Motor neuron (in vitro differentiated cells): ENCODE results near the gene EPN3. TPM values are rescaled to one million over a fixed set of nuclear protein-coding genes. Genes with fewer than 3 reads are reported as not detected.

ENCODE experiments used
- ATAC-seq, 8 experiments: fragments of 200-7000 bp; cut with Tn5 transposase; replicated peaks in 6 of 8; 2 replicates each; pipeline ENCODE4 v1.8.0; 2021; ENCODE audit warnings: mild to moderate bottlenecking in 8 of 8, moderate library complexity in 8 of 8
- H3K27ac ChIP-seq, 2 donors: fragments of 250-450 bp; sonication (Bioruptor Pico); 2 replicates each; pipeline ENCODE4 v1.9.0; 2021; ENCODE audit warnings: antibody characterized with exemption in 2 of 2, mild to moderate bottlenecking in 2 of 2, moderate library complexity in 1 of 2
- H3K4me1 ChIP-seq, 2 donors: fragments of 250-450 bp; sonication (Bioruptor Pico); replicated peaks in 1 of 2; 2 replicates each; pipeline ENCODE4 v1.6.1; 2021; ENCODE audit warnings: antibody characterized with exemption in 2 of 2, mild to moderate bottlenecking in 2 of 2, moderate library complexity in 1 of 2
- H3K4me3 ChIP-seq, 5 donors: fragments of 250-450 bp; sonication (Bioruptor Pico); 2 replicates each; pipeline ENCODE4 v1.9.0; 2021; ENCODE audit warnings: antibody characterized with exemption in 5 of 5, mild to moderate bottlenecking in 5 of 5, moderate library complexity in 4 of 5
- WGBS, 10 experiments: fragments of 450-650 bp; shearing (Covaris generic); methylation state at CpG; one replicate each; pipeline ENCODE4 v1.0.0; 2022; 5-methylcytosine and 5-hydroxymethylcytosine counted together
- in situ Hi-C, 9 experiments: fragments of 400-800 bp; cut with MboI; loops; one replicate each; pipeline ENCODE4 v1.15.0; 2021; ENCODE audit warnings: low sequenced_read_pairs in 9 of 9, low pct_unique_long_range_greater_than_20kb in 2 of 9; ENCODE audit not compliant: unreplicated experiment in 9 of 9
- total RNA-seq, 8 experiments: library from RNA; unstranded; fragments of 300-600 nt; gene quantifications; 2 replicates each; pipeline versions ENCODE4 v1.2.3 to v1.2.4, GENCODE V29; 2022

The EPN3 gene
- total RNA-seq, 8 experiments from 2014 or later: 0.16 to 0.90 (median 0.54) TPM

DNA sequence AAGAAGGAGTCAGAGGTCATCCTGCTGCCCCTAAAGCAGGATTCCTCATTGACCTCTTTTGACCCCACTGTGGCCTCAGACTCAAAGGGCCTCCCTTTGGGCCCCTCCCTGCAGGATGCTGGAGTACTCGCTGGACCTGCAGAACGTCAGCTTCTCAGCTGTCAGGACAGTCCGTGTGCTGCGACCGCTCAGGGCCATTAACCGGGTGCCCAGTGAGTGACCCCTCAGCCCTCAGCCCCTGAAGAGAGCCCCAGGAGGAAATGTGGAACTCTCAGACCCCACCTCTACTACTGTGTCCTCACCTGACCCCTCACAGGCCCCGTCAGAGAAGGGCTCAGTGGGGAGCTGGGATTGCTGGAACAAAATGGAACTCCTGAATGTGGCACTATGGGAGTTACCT is 37.1 kb downstream of the EPN3 start:
- H3K4me3 ChIP-seq: no peak overlapping the region
- in situ Hi-C loops: loop anchor here in 1 of 9 experiments (10.0 kb wide), 1 partner anchor 55 kb away; no protein-coding TSS in a partner anchor
- H3K27ac ChIP-seq: peak overlapping the region; percentile 81 to 85
- 40% methylated on average over 1 of the region's 7 CpGs; no CpG with 5 or more reads in 9 of the 10 experiments for WGBS, 10 experiments
- peaks cover 55% of the 10 kb centered on the region in 2 donors for H3K4me1 ChIP-seq
- ATAC-seq: no peak

- Histone ChIP-seq H3K27ac (peak overlapping the region; percentile 81 to 85), H3K4me1 (peaks cover 50 to 52% of the 10 kb centered on the region in 2 donors), H3K4me3 (no peak overlapping the region)
- ATAC-seq: peak in 5 of 8 experiments; percentile 34 to 68 (median 46)
- in situ Hi-C loops: no loop called here
- WGBS, 10 experiments: 33 to 71% (median 50%) methylated on average over 2 to 4 of the region's 8 CpGs; no CpG with 5 or more reads in 7 of the 10 experiments
Observed at GRCh38 chr17:50570032-50570431, 37.5 kb downstream of the EPN3 start.

DNA sequence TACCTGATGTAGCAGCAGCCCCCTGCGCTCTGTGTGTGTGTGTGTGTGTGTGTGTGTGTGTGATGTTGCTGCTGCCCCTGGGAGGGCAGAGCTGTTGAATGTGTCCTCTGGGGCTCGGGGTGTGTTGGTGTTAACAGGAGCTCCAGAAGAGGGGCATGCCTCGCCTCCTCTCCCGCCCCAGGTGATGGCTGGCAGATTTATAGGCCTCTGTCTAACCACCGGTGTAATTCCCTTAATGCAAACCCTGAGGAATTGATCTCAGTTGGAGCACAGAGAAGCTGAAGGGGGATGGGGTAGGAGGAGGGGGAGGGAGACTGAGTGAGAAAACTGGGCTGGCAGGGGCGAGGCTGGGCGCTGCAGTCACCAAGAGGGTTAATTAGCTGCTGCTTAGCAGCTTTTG is 38.0 kb downstream of the EPN3 start:
- ATAC-seq: peak in 5 of 8 experiments; percentile 59 to 77 (median 68)
- Histone ChIP-seq H3K4me1 (peaks cover 45 to 47% of the 10 kb centered on the region in 2 donors), H3K27ac (peak overlapping the region; percentile 81 to 85), H3K4me3 (no peak overlapping the region)
- WGBS, 10 experiments: 60% methylated on average over 1 of the region's 7 CpGs; no CpG with 5 or more reads in 9 of the 10 experiments
- in situ Hi-C loops: no loop called here

GRCh38 chr17:50571681-50572080 is 39.1 kb downstream of the EPN3 start:
- in situ Hi-C loops: no loop called here
- 78 to 100% (median 86%) methylated on average over 2 to 11 of the region's 19 CpGs; no CpG with 5 or more reads in 7 of the 10 experiments for WGBS, 10 experiments
- no peak for ATAC-seq
- Histone ChIP-seq H3K4me1 (peaks cover 34 to 36% of the 10 kb centered on the region in 2 donors), H3K27ac (no peak overlapping the region), H3K4me3 (no peak overlapping the region)

- no peak for ATAC-seq
- Histone ChIP-seq H3K27ac (no peak overlapping the region), H3K4me3 (no peak overlapping the region), H3K4me1 (peaks cover 25 to 29% of the 10 kb centered on the region in 2 donors)
- in situ Hi-C loops: no loop called here
- WGBS, 10 experiments: 60 to 96% (median 87%) methylated on average over 1 to 9 of the region's 20 CpGs; no CpG with 5 or more reads in 6 of the 10 experiments
Observed at GRCh38 chr17:50572541-50572940, 40.0 kb downstream of the EPN3 start.

GRCh38 chr17:50573866-50574611 is 41.5 kb downstream of the EPN3 start:
- WGBS, 10 experiments: 47 to 100% (median 87%) methylated on average over 1 to 12 of the region's 12 CpGs; no CpG with 5 or more reads in 1 of the 10 experiments
- H3K27ac ChIP-seq: no peak overlapping the region
- in situ Hi-C loops: no loop called here
- no peak for ATAC-seq
- H3K4me1 ChIP-seq: peaks cover 21 to 27% of the 10 kb centered on the region in 2 donors
- H3K4me3 ChIP-seq: no peak overlapping the region

- H3K4me3 ChIP-seq: no peak overlapping the region
- H3K4me1 ChIP-seq: peaks cover 17 to 27% of the 10 kb centered on the region in 2 donors
- ATAC-seq: no peak
- 67 to 100% (median 84%) methylated on average over 1 to 10 of the region's 33 CpGs; no CpG with 5 or more reads in 5 of the 10 experiments for WGBS, 10 experiments
- in situ Hi-C loops: no loop called here
- no peak overlapping the region for H3K27ac ChIP-seq
Observed at GRCh38 chr17:50575581-50576210, 43.2 kb downstream of the EPN3 start.

DNA sequence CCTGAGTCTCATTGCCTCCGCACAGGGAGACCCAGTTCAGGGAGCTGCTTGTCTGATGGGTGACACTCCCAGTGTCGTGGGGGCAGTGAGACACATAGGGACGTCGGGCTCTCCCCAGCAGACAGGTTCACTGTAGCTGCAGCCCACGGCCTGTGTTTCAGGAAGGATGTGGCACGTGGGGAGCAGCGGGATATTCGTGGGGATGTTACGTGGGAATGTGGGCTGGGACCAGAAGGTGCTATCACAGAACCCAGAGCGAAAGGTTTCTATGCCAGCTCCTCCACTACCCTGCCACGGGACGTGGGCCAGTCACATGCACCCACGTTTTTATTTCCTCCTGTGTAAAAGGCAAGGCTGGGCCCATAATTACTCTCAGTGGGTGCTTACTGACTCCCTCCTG is 44.3 kb downstream of the EPN3 start:
- Histone ChIP-seq H3K4me1 (peaks cover 14 to 20% of the 10 kb centered on the region in 2 donors), H3K4me3 (no peak overlapping the region), H3K27ac (no peak overlapping the region)
- in situ Hi-C loops: no loop called here
- 68 to 90% (median 76%) methylated on average over 2 to 8 of the region's 13 CpGs; no CpG with 5 or more reads in 4 of the 10 experiments for WGBS, 10 experiments
- ATAC-seq: no peak

- 35 to 100% (median 77%) methylated on average over 1 to 10 of the region's 13 CpGs; no CpG with 5 or more reads in 4 of the 10 experiments for WGBS, 10 experiments
- ATAC-seq: peak in 1 of 8 experiments; percentile 43
- H3K27ac ChIP-seq: no peak overlapping the region
- no peak overlapping the region for H3K4me3 ChIP-seq
- in situ Hi-C loops: no loop called here
- peaks cover 16 to 20% of the 10 kb centered on the region in 2 donors for H3K4me1 ChIP-seq
Observed at GRCh38 chr17:50577451-50577954, 45.0 kb downstream of the EPN3 start.

GRCh38 chr17:50578173-50578572 is 45.6 kb downstream of the EPN3 start:
- Histone ChIP-seq H3K4me3 (no peak overlapping the region), H3K4me1 (peaks cover 23% of the 10 kb centered on the region in 2 donors), H3K27ac (no peak overlapping the region)
- ATAC-seq: no peak
- in situ Hi-C loops: no loop called here
- 60 to 90% (median 84%) methylated on average over 1 to 9 of the region's 16 CpGs; no CpG with 5 or more reads in 3 of the 10 experiments for WGBS, 10 experiments

DNA sequence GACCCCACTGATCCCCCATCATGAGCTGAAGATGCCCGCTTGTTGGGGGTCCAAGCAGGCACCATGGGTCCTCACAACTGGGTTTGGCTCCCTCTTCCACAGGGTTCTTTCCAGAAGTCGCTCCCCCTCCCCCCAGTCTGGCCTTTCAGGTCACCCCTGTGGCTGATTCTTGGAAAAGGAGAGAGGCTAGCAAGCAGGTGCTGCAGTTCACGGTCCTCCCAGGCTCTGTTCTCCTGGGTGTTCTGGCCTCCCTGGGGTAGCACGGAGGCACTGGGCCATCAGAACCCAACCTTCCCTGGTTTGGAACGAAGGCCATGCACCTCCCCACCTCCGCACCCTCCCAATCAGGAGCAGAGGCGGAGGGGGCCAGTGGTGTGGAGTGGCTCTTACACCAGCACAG is 46.9 kb downstream of the EPN3 start:
- 20 to 100% (median 61%) methylated on average over 1 to 6 of the region's 7 CpGs; no CpG with 5 or more reads in 2 of the 10 experiments for WGBS, 10 experiments
- Histone ChIP-seq H3K4me1 (peaks cover 35 to 36% of the 10 kb centered on the region in 2 donors), H3K27ac (no peak overlapping the region), H3K4me3 (no peak overlapping the region)
- in situ Hi-C loops: no loop called here
- no peak for ATAC-seq

- in situ Hi-C loops: no loop called here
- peak in 1 of 8 experiments; percentile 6 for ATAC-seq
- Histone ChIP-seq H3K4me3 (no peak overlapping the region), H3K27ac (no peak overlapping the region), H3K4me1 (peaks cover 45 to 48% of the 10 kb centered on the region in 2 donors)
- WGBS, 10 experiments: 60 to 96% (median 87%) methylated on average over 1 to 3 of the region's 9 CpGs; no CpG with 5 or more reads in 7 of the 10 experiments
Observed at GRCh38 chr17:50580646-50581045, 48.1 kb downstream of the EPN3 start.

- ATAC-seq: no peak
- in situ Hi-C loops: no loop called here
- 90% methylated on average over 2 of the region's 12 CpGs; no CpG with 5 or more reads in 9 of the 10 experiments for WGBS, 10 experiments
- no peak overlapping the region for H3K4me3 ChIP-seq
- H3K27ac ChIP-seq: no peak overlapping the region
- peaks cover 52 to 55% of the 10 kb centered on the region in 2 donors for H3K4me1 ChIP-seq
Observed at GRCh38 chr17:50581316-50581715, 48.8 kb downstream of the EPN3 start.
